GM21825 (cell line): Measurements from ENCODE around the gene FRMD4A.
"Not testable (repeated sequence)": the region's sequence is repeated elsewhere in the genome, so short reads cannot be mapped to it uniquely, and the experiment has no call there.

ENCODE experiments used
- ATAC-seq: cut with Tn5 transposase; IDR thresholded peaks from one replicate; pipeline ENCODE4 v1.9.1; 2021; ENCODE audit warnings: mild to moderate bottlenecking, moderate library complexity; ENCODE audit not compliant: unreplicated experiment

The FRMD4A gene

GRCh38 chr10:14158575-14158974 is 172.1 kb downstream of the FRMD4A start:
- no peak for ATAC-seq

- ATAC-seq = no peak
Measured at GRCh38 chr10:14156104-14156503, 174.6 kb downstream of the FRMD4A start.

- ATAC-seq = no peak
Measured at GRCh38 chr10:14153570-14154055, 177.1 kb downstream of the FRMD4A start.

- no peak for ATAC-seq
Measured at GRCh38 chr10:14151571-14151970, 179.2 kb downstream of the FRMD4A start.

GRCh38 chr10:14150526-14150925 is 180.2 kb downstream of the FRMD4A start:
- no peak for ATAC-seq

GRCh38 chr10:14146501-14146900 is 184.2 kb downstream of the FRMD4A start:
- no peak for ATAC-seq

GRCh38 chr10:14146025-14146424 is 184.7 kb downstream of the FRMD4A start:
- ATAC-seq = no peak

GRCh38 chr10:14144451-14144850 is 186.3 kb downstream of the FRMD4A start:
- no peak for ATAC-seq

GRCh38 chr10:14142606-14143250 is 188.0 kb downstream of the FRMD4A start:
- no peak for ATAC-seq

- no peak for ATAC-seq
Measured at GRCh38 chr10:14141283-14141682, 189.4 kb downstream of the FRMD4A start.

GRCh38 chr10:14137391-14137790 is 193.3 kb downstream of the FRMD4A start:
- ATAC-seq = no peak

GRCh38 chr10:14135196-14135595 is 195.5 kb downstream of the FRMD4A start:
- not testable (repeated sequence) for ATAC-seq

- no peak for ATAC-seq
Measured at GRCh38 chr10:14134275-14134674, 196.4 kb downstream of the FRMD4A start.

GRCh38 chr10:14131261-14131960 is 199.3 kb downstream of the FRMD4A start:
- no peak for ATAC-seq

GRCh38 chr10:14129770-14130169 is 201.0 kb downstream of the FRMD4A start:
- ATAC-seq = no peak

GRCh38 chr10:14128519-14128918 is 202.2 kb downstream of the FRMD4A start:
- no peak for ATAC-seq

- ATAC-seq = no peak
Measured at GRCh38 chr10:14126697-14127440, 203.9 kb downstream of the FRMD4A start.

GRCh38 chr10:14125564-14125963 is 205.2 kb downstream of the FRMD4A start:
- no peak for ATAC-seq

- no peak for ATAC-seq
Measured at GRCh38 chr10:14124941-14125340, 205.8 kb downstream of the FRMD4A start.

- ATAC-seq = no peak
Measured at GRCh38 chr10:14123139-14123538, 207.6 kb downstream of the FRMD4A start.

- no peak for ATAC-seq
Measured at GRCh38 chr10:14120812-14121211, 209.9 kb downstream of the FRMD4A start.

- no peak for ATAC-seq
Measured at GRCh38 chr10:14118953-14119352, 211.8 kb downstream of the FRMD4A start.
